AG04449 (cell line): ENCODE measurements around the gene P3H3.

ENCODE experiments used
- CTCF ChIA-PET: fragments of 350-600 bp; formaldehyde crosslinking; extraction: SDS; loops from one replicate; lab custom pipeline; 2021; ENCODE audit warnings: antibody characterized with exemption; lab: Yijun Ruan, JAX
- POLR2A ChIA-PET: fragments of 400-600, 350-600 bp; formaldehyde crosslinking; extraction: SDS; loops from one replicate; lab custom pipeline; 2020; ENCODE audit warnings: antibody characterized with exemption, inconsistent platforms; lab: Yijun Ruan, JAX
- DNase-seq: peaks from one replicate; pipeline ENCODE4 v3.0.0-alpha.2; 2010; ENCODE audit warnings: low read depth, low spot score
- H3K4me3 ChIP-seq: 2 replicates; pipeline ENCODE4 v1.5.1; 2011; ENCODE audit warnings: low read depth, mild to moderate bottlenecking, control low read depth, low read length
- TF ChIP-seq, protein P1 (sequence below): IDR thresholded peaks from one replicate; pipeline ENCODE4 v1.5.1; 2011; ENCODE audit warnings: mild to moderate bottlenecking, moderate library complexity, low read length, control low read depth, inconsistent platforms; ENCODE audit not compliant: insufficient read depth; ENCODE audit errors: missing control alignments

P3H3 gene

GRCh38 chr12:6782850-6783566 is 45.2 kb upstream of the P3H3 start:
- ChIA-PET POLR2A (interaction anchor here (4.0 kb wide), 1 partner anchor 16 kb away, joined by 16 read pairs; the partner anchor contains the start of gene PTMS), CTCF (interaction anchor here (1.2 to 12.1 kb wide), 6 partner anchors 8 to 163 kb away, joined by 3 to 272 read pairs (median 32); partner anchors contain the start of genes MLF2 and PTMS)
- H3K4me3 ChIP-seq = no peak overlapping the region
- TF ChIP-seq, protein P1, sequence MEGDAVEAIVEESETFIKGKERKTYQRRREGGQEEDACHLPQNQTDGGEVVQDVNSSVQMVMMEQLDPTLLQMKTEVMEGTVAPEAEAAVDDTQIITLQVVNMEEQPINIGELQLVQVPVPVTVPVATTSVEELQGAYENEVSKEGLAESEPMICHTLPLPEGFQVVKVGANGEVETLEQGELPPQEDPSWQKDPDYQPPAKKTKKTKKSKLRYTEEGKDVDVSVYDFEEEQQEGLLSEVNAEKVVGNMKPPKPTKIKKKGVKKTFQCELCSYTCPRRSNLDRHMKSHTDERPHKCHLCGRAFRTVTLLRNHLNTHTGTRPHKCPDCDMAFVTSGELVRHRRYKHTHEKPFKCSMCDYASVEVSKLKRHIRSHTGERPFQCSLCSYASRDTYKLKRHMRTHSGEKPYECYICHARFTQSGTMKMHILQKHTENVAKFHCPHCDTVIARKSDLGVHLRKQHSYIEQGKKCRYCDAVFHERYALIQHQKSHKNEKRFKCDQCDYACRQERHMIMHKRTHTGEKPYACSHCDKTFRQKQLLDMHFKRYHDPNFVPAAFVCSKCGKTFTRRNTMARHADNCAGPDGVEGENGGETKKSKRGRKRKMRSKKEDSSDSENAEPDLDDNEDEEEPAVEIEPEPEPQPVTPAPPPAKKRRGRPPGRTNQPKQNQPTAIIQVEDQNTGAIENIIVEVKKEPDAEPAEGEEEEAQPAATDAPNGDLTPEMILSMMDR = no peak
- no peak for DNase-seq

- POLR2A ChIA-PET = interaction anchor here (4.0 kb wide), 1 partner anchor 17 kb away, joined by 16 read pairs; the partner anchor contains the start of gene PTMS
- TF ChIP-seq, protein P1 = no peak
- CTCF ChIA-PET = interaction anchor here (1.2 to 12.1 kb wide), 4 partner anchors 9 to 42 kb away, joined by 3 to 272 read pairs (median 32); partner anchors contain the start of gene MLF2
- H3K4me3 ChIP-seq = no peak overlapping the region
- no peak for DNase-seq
These were observed 44.4 kb upstream of the P3H3 start for GRCh38 chr12:6783828-6784227.

DNA sequence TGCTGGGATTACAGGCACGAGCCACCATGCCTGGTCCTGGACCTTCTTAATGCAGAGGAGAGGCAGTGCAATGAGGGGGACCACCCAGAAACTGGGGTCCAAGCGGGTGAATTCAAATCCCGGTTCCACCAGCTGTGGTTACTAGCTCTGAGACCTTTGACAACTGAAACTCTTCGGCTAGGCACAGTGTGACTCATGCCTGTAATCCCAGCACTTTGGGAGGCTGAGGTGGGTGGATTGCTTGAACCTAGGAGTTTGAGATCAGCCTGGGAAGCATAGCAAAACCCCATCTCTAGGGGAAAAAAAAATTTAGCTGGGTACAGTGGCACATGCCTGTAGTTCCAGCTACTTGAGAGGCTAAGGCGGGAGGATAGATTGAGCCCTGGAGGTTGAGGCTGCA is 43.9 kb upstream of the P3H3 start:
- ChIA-PET POLR2A (no interaction called here), CTCF (interaction anchor here (1.2 to 12.1 kb wide), 4 partner anchors 10 to 41 kb away, joined by 4 to 272 read pairs (median 32); partner anchors contain the start of genes MLF2 and PTMS)
- DNase-seq = no peak
- no peak overlapping the region for H3K4me3 ChIP-seq
- TF ChIP-seq, protein P1 = no peak

DNA sequence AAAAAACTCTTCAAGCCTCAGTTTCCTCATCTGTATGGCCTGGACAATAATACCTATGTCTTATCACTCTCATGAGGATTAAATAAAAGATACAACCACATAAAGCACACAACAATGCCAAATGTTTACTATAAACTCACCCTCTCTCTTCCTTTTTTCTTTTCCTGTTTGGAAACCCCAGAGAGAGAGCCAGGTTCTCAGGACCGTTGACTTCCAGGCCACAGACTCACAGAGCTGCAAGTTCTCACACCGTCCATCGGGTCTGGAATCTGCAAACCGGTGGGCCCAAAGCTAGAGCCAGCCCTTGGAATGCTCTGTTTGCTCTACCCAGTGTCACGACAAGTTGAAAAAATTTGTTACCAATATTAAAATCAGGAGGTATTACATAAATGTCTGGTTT is 43.4 kb upstream of the P3H3 start:
- CTCF ChIA-PET = interaction anchor here (0.9 to 12.1 kb wide), 4 partner anchors 14 to 41 kb away, joined by 3 to 272 read pairs (median 32); partner anchors contain the start of genes MLF2 and PTMS
- H3K4me3 ChIP-seq = no peak overlapping the region
- TF ChIP-seq, protein P1 = no peak
- DNase-seq = no peak
- POLR2A ChIA-PET = no interaction called here

GRCh38 chr12:6786416-6787094 is 41.7 kb upstream of the P3H3 start:
- H3K4me3 ChIP-seq = no peak overlapping the region
- ChIA-PET CTCF (interaction anchor here (0.8 to 11.3 kb wide), 8 partner anchors 7 to 39 kb away, joined by 3 to 60 read pairs (median 6); partner anchors contain the start of genes MLF2 and PTMS), POLR2A (interaction anchor here (1.2 kb wide), 1 partner anchor 63 kb away, joined by 3 read pairs; the partner anchor contains the start of gene COPS7A)
- no peak for DNase-seq
- TF ChIP-seq, protein P1 = no peak
